ENCODE data around the gene STX7. TPM values are rescaled to one million over a fixed set of nuclear protein-coding genes. Genes with fewer than 3 reads are reported as not detected.

Gene STX7
- total RNA-seq, 1 donor: 27.2 TPM

GRCh38 chr6:132506869-132507808 is 5.8 kb downstream of the STX7 start:
- no peak for DNase-seq (ENCODE audit: low read depth)
- no peak overlapping the region for H3K4me3 ChIP-seq (ENCODE audit: low read depth, low read length)
- TF ChIP-seq, protein P1, sequence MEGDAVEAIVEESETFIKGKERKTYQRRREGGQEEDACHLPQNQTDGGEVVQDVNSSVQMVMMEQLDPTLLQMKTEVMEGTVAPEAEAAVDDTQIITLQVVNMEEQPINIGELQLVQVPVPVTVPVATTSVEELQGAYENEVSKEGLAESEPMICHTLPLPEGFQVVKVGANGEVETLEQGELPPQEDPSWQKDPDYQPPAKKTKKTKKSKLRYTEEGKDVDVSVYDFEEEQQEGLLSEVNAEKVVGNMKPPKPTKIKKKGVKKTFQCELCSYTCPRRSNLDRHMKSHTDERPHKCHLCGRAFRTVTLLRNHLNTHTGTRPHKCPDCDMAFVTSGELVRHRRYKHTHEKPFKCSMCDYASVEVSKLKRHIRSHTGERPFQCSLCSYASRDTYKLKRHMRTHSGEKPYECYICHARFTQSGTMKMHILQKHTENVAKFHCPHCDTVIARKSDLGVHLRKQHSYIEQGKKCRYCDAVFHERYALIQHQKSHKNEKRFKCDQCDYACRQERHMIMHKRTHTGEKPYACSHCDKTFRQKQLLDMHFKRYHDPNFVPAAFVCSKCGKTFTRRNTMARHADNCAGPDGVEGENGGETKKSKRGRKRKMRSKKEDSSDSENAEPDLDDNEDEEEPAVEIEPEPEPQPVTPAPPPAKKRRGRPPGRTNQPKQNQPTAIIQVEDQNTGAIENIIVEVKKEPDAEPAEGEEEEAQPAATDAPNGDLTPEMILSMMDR (IDR thresholded peaks at IDR 0.05; ENCODE audit: insufficient read depth, low read depth, low read length): no peak

DNA sequence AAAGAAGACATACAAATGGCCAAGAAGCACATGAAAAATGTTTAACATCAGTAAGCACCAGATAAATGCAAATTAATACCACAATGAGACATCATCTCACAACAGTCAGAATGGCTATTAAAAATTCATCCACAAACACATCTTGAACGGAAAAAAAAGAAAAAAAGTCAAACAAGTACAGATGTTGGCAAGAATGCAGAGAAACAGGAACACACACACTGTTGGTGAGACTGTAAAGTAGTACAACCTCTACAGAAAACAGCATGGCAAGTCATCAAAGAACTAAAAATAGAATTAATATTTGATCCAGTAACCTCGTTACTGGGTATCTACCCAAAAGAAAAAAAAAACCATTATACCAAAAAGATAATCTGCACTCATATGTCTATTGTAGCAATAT is 6.5 kb downstream of the STX7 start:
- H3K4me3 ChIP-seq (ENCODE audit: low read depth, low read length): no peak overlapping the region
- no peak for DNase-seq (ENCODE audit: low read depth)
- TF ChIP-seq, protein P1 (IDR thresholded peaks at IDR 0.05; ENCODE audit: insufficient read depth, low read depth, low read length): no peak

DNA sequence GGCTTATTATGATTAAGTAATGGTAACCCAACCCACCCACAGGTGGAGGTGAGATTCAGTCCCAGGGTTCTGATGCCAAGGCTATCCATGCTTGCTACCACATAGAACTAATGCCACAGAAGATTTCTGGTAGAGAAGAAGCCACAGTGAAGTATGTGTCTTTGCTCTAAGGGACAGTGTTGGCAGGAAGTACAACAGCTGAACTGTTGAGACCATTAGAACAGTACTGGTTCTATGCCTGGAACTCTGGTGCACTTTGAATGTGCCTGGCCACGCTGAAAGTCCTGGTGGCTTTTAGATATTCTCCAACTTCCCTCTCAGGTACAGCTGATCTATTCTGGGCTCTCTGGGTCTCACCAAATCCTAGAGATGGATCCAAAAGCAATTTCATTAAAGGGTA is 7.8 kb downstream of the STX7 start:
- no peak overlapping the region for H3K4me3 ChIP-seq (ENCODE audit: low read depth, low read length)
- DNase-seq (ENCODE audit: low read depth): no peak
- TF ChIP-seq, protein P1 (IDR thresholded peaks at IDR 0.05; ENCODE audit: insufficient read depth, low read depth, low read length): no peak

- TF ChIP-seq, protein P1 (IDR thresholded peaks at IDR 0.05; ENCODE audit: insufficient read depth, low read depth, low read length): no peak
- no peak overlapping the region for H3K4me3 ChIP-seq (ENCODE audit: low read depth, low read length)
- DNase-seq (ENCODE audit: low read depth): peak; percentile 40
Observed at GRCh38 chr6:132504757-132505156, 8.2 kb downstream of the STX7 start.

GRCh38 chr6:132499757-132500156 is 13.2 kb downstream of the STX7 start:
- TF ChIP-seq, protein P1 (IDR thresholded peaks at IDR 0.05; ENCODE audit: insufficient read depth, low read depth, low read length): no peak
- H3K4me3 ChIP-seq (ENCODE audit: low read depth, low read length): no peak overlapping the region
- peak; percentile 13 for DNase-seq (ENCODE audit: low read depth)

- TF ChIP-seq, protein P1 (IDR thresholded peaks at IDR 0.05; ENCODE audit: insufficient read depth, low read depth, low read length): no peak
- no peak overlapping the region for H3K4me3 ChIP-seq (ENCODE audit: low read depth, low read length)
- DNase-seq (ENCODE audit: low read depth): no peak
Observed at GRCh38 chr6:132498638-132499037, 14.3 kb downstream of the STX7 start.
